Choroid plexus epithelial cell (primary cell): ENCODE data around the gene SERPINH1.

ENCODE experiments used
- DNase-seq: peaks from one replicate; pipeline ENCODE4 v3.0.0-alpha.2; 2010; ENCODE audit warnings: low read depth
- H3K4me3 ChIP-seq: 2 replicates; pipeline ENCODE4 v1.5.1; 2011; ENCODE audit warnings: low read depth, mild to moderate bottlenecking, control low read depth, low read length, moderate library complexity
- TF ChIP-seq, protein P1 (sequence below): conservative IDR thresholded peaks from 2 replicates; pipeline ENCODE4 v1.5.1; 2011; ENCODE audit warnings: low read depth, mild to moderate bottlenecking, control low read depth, inconsistent platforms, low read length, moderate library complexity

Gene SERPINH1

DNA sequence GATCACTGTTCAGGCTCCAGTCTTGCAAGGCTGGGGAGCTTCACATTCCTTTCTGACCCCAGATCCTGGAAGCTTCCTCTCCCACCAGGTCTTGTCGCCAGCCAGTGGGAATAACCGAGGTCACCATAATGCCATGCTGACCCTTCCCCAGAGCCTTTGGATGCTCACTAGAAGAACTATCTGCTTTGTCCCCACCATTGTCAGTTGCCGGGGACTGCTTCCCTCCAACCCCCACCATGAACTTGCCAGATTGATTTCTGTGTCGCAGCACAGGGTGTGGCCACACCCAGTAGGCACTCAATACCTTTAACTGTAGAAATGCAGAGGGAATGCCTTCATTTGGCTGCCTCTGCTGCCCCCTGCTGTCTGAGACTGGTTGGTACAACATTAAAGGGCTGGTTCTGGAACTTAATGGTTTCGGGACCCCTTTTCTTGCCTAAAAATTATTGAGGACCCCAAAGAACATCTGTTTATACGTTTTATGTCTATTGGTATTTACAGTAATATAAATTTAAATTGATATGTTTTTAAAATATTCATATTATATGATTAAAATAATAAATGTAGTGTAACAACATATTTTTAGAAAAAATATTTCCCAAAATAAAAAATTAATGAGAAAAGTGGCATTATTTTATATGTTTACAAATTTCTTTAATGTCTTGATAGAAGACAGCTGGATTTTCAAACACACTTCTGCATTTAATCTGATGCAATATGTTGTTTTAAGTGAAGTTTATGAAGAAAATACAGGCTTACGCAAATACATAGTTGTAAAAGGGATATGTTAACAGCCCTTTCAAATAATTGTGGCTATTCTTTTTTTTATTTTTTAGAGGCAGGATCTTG lies 29.6 kb upstream of the SERPINH1 start:
- TF ChIP-seq, protein P1, sequence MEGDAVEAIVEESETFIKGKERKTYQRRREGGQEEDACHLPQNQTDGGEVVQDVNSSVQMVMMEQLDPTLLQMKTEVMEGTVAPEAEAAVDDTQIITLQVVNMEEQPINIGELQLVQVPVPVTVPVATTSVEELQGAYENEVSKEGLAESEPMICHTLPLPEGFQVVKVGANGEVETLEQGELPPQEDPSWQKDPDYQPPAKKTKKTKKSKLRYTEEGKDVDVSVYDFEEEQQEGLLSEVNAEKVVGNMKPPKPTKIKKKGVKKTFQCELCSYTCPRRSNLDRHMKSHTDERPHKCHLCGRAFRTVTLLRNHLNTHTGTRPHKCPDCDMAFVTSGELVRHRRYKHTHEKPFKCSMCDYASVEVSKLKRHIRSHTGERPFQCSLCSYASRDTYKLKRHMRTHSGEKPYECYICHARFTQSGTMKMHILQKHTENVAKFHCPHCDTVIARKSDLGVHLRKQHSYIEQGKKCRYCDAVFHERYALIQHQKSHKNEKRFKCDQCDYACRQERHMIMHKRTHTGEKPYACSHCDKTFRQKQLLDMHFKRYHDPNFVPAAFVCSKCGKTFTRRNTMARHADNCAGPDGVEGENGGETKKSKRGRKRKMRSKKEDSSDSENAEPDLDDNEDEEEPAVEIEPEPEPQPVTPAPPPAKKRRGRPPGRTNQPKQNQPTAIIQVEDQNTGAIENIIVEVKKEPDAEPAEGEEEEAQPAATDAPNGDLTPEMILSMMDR, result peak; percentile 91
- peak; percentile 60 for DNase-seq
- H3K4me3 ChIP-seq, result no peak overlapping the region

DNA sequence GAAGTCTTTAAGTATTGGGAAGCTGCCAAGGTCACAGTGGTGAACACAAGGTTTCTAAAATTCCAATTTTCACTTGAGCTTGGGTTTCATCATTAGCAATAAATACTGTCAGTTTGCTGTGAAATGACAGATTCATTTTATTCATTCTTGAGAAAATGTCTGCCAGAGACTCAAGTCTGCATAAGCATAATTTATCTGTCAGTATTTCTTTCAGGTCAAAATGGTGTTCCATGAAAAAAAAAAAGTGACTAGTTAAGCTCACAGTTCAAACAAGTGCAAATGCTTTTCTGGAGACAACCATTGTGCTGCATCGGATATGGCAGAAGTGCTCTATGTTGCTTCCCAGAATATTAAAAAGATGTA lies 28.2 kb upstream of the SERPINH1 start:
- TF ChIP-seq, protein P1, result no peak
- DNase-seq, result no peak

DNA sequence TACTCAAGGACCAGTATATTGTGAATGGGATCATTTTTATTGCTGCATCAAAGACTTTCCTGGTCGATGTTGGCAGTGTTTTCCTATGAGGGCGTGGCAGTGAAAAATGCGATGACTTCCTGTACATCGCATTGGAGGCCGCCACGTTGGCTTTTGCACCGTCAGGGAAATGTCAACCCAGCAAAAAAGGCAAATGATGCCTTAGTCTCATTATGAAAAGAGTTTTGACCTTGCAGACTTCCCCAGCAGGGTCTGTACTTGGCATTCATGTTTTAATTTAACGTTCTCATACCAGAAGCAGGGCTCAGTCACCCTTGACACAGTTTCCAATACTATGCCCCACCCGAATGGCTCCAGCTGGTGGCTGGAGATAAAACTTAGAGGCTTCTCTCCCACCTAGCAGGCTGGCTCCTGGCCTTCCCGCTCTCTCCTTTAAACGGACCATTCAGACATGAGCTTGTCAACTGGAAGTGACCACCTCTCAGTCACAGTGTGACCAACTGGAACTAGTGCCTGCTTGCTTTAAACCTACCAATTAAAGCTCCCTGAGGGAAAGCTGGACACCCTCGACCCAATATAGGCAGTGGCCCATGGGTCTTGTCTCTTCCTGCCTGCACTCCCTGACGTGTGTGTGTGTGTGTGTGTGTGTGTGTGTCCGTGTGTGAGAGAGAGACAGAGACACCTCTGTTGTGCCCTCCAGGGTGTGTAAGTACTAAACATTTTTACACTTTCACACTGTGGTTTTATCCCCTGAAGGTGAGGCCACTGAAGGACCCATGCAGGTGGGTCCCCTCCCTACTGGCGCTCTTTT lies 27.6 kb upstream of the SERPINH1 start:
- H3K4me3 ChIP-seq, result no peak overlapping the region
- TF ChIP-seq, protein P1, result no peak

More for the DNA sequence above, 28.2 kb upstream of the SERPINH1 start:
- no peak overlapping the region for H3K4me3 ChIP-seq

DNA sequence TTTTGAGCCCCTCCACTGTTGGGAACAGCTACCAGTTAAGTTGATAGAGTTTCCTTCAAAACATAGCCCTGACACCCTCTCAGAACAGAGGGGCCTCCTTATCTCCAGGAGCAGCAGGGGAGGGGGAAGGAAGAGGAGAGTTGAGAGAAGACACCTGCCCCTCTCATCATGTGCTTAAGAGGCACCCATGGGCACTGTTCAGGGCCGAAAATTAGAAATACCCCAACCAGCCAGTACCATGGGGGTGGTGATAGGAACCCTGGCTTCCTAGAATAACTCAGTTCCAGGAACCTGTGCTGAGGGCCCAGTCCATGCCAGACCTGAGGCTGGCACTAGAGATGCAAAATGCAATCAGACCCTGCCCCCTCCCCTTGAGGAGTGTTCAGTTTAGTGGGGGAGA lies 27.0 kb upstream of the SERPINH1 start:
- TF ChIP-seq, protein P1, result no peak
- no peak overlapping the region for H3K4me3 ChIP-seq
- DNase-seq, result no peak

More for the DNA sequence above, 27.6 kb upstream of the SERPINH1 start:
- DNase-seq, result no peak

DNA sequence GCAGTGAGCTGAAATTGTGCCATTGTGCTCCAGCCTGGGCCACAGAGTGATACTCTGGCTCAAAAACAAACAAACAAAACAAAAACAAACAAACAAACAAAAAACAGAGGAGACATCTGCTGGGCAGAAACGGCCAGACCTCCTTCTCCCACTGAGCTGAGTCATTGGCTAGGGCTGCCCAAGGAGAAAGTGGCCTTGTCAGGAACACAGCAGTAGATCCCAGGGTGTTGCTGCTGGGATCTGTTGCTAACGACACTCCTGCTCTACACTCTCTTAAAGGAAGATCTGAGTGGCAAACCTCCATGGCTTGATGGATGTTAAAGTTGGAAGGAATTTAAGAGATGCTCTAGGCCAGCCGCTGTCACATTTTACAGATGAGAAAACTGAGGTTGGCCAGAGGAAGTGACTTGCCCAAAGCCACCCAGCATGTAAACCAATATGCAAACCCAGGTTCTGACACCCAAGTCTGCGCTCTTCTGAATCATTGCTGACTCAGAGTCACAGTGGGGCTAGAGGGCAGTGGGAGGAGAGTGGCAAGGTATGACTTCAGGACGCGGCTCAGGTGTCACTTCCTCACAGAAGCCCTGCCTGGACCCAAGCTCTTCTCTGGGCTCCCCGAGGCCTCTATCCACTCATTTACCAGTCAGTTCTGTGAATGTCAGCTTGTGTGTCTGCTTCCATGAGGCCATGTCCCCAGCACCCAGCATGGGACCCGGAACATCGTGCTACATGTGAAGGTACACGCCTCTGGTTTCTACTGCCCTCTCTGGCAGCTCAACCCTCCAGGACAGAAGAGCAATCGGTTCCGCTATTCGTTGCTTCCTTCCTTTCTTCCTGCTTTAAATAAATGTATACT lies 25.0 kb upstream of the SERPINH1 start:
- TF ChIP-seq, protein P1, result no peak
- H3K4me3 ChIP-seq, result no peak overlapping the region
- DNase-seq, result no peak

DNA sequence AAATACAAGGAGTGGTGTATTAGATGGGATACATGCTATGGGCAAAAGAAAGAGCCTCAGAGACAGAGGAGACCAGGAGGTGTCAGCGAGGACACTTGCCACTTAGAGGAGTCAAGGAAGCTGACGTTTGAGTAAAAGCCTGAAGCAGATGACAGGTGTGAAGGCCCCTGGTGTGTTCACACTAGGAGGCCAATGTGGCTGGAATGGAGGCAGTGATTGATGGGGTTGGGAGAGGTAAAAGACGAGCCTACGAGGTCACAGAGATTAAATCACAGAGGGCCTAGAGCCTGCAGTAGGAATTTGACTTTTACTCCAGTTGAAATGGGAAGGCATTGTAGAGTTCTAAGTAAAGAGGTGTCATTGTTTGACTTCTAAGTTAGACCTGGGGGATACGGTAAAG lies 24.3 kb upstream of the SERPINH1 start:
- no peak for DNase-seq
- H3K4me3 ChIP-seq, result no peak overlapping the region
- TF ChIP-seq, protein P1, result no peak
